ENCODE results near the gene AKNA. TPM values are rescaled to one million over a fixed set of nuclear protein-coding genes. Genes with fewer than 3 reads are reported as not detected.

AKNA gene
- total and polyA plus RNA-seq, 2 of the 8 experiments (the other 6 are each of a cell fraction or from before 2014, with no cell fraction given) = 21.0 to 27.4 TPM

- H3K56ac ChIP-seq (replicated peaks; ENCODE audit: insufficient read length, low read depth, low read length) = no peak overlapping the region
- H3K36me3 ChIP-seq (ENCODE audit: control insufficient read depth in 2 of 4, insufficient read depth in 4 of 4, low read length in 3 of 4) = peaks cover 2 to 20% (median 4%) of the 10 kb centered on the region in 4 experiments; a peak in 4 of 8 replicates
- H2BK15ac ChIP-seq (ENCODE audit: low read length) = no peak overlapping the region
- no peaks in the 10 kb centered on the region for H3K27me3 ChIP-seq (replicated peaks in 1 of 4; ENCODE audit: control insufficient read depth in 3 of 4, extremely low read depth in 1 of 4, insufficient read depth in 3 of 4, low read length in 3 of 4)
- POLR2A ChIA-PET (ENCODE audit: partially characterized antibody) = interaction anchor here (1.1 to 2.4 kb wide), 3 partner anchors 10 to 28 kb away, joined by 5 to 13 read pairs (median 5); partner anchors contain the start of gene AKNA
- H2AK5ac ChIP-seq (ENCODE audit: low read depth, low read length) = no peak overlapping the region
- no peak overlapping the region for H3K23ac ChIP-seq (ENCODE audit: insufficient read length)
- H4K91ac ChIP-seq (replicated peaks; ENCODE audit: insufficient read length, low read length) = no peak overlapping the region
- CTCF ChIA-PET (ENCODE audit: partially characterized antibody) = interaction anchor here (1.3 to 1.9 kb wide), 2 partner anchors 28 to 38 kb away, joined by 3 to 6 read pairs; no protein-coding TSS in a partner anchor
- H3K27ac ChIP-seq (ENCODE audit: low read depth, low read length) = no peak overlapping the region
- peaks cover 0 to 2% of the 10 kb centered on the region in 2 experiments for H4K20me1 ChIP-seq (replicated peaks in 1 of 2; ENCODE audit: control insufficient read depth in 1 of 2, insufficient read depth in 2 of 2, low read length in 2 of 2)
- DNase-seq (ENCODE audit: low read depth in 1 of 2, low spot score in 2 of 2) (no peak), FAIRE-seq (no peak)
- no peak overlapping the region for H3K4ac ChIP-seq (replicated peaks; ENCODE audit: insufficient read length, low read depth, low read length)
- no peak overlapping the region for H2BK12ac ChIP-seq (ENCODE audit: low read depth, low read length)
- no peaks in the 10 kb centered on the region for H3K9me3 ChIP-seq (ENCODE audit: insufficient read depth in 2 of 2, low read depth in 1 of 2, low read length in 1 of 2)
- no peak overlapping the region for H4K5ac ChIP-seq (ENCODE audit: insufficient read length, low read depth, low read length)
- H2BK20ac ChIP-seq (ENCODE audit: low read length) = no peak overlapping the region
- no peak overlapping the region for H2BK5ac ChIP-seq (ENCODE audit: low read depth, low read length)
- no peak overlapping the region for H3K18ac ChIP-seq (ENCODE audit: extremely low read depth, low read length)
- no peak overlapping the region for H3K14ac ChIP-seq (ENCODE audit: insufficient read length)
- H2AFZ ChIP-seq (ENCODE audit: low read length) = no peak overlapping the region
- no peak overlapping the region for H4K8ac ChIP-seq (ENCODE audit: extremely low read depth, insufficient read depth, low read length)
- no peaks in the 10 kb centered on the region for H3K79me1 ChIP-seq (ENCODE audit: low read depth, low read length)
- H3K4me3 ChIP-seq (ENCODE audit: extremely low read depth in 1 of 4, insufficient read depth in 2 of 4, low read depth in 3 of 4, low read length in 4 of 4) = no peak overlapping the region
- 85% methylated on average over 8 of the region's 8 CpGs; no CpG with 5 or more reads in 1 of the 2 experiments for WGBS, 2 experiments (ENCODE audit: extremely low coverage in 1 of 2, insufficient coverage in 1 of 2, insufficient read length in 1 of 2, insufficient replicate concordance in 2 of 2, low coverage in 1 of 2, low lambda C conversion rate in 2 of 2, missing lambda C conversion rate in 1 of 2)
- no peaks in the 10 kb centered on the region for H3K79me2 ChIP-seq (ENCODE audit: control insufficient read depth in 1 of 2, insufficient read depth in 2 of 2, low read length in 2 of 2)
- peaks cover 3 to 8% (median 7%) of the 10 kb centered on the region in 4 experiments for H3K4me1 ChIP-seq (replicated peaks in 1 of 4; ENCODE audit: control insufficient read depth in 3 of 4, insufficient read depth in 4 of 4, low read length in 3 of 4)
- H3K4me2 ChIP-seq (ENCODE audit: insufficient read depth in 1 of 2, low read depth in 2 of 2, low read length in 2 of 2) = no peak overlapping the region
- no peak overlapping the region for H2BK120ac ChIP-seq (replicated peaks; ENCODE audit: low read depth, low read length)
- H3K23me2 ChIP-seq (ENCODE audit: low read depth, low read length) = no peaks in the 10 kb centered on the region; the same call in 1 of the 2 replicates
- no peak overlapping the region for H3K9ac ChIP-seq (replicated peaks in 1 of 4; ENCODE audit: extremely low read depth in 1 of 4, low read depth in 3 of 4, low read length in 3 of 4)
- no peak for TF ChIP-seq USF2 (IDR thresholded peaks at IDR 0.05; ENCODE audit: low read length)
- TF ChIP-seq RNF2 (IDR thresholded peaks at IDR 0.05; ENCODE audit: borderline replicate concordance, low read depth, low read length, missing control alignments, poor library complexity, severe bottlenecking) = no peak
- no peak for TF ChIP-seq RAD21 (IDR thresholded peaks at IDR 0.05 in 1 of 2, conservative IDR thresholded peaks at IDR 0.05 in 1 of 2; ENCODE audit: low read depth in 2 of 2, low read length in 2 of 2)
- TF ChIP-seq ASH2L (IDR thresholded peaks at IDR 0.05; ENCODE audit: low read length) = no peak
- TF ChIP-seq MAX (IDR thresholded peaks at IDR 0.05) = no peak
- no peak for TF ChIP-seq CBX8 (IDR thresholded peaks at IDR 0.05; ENCODE audit: borderline replicate concordance, low read depth, low read length)
- TF ChIP-seq SP2 (IDR thresholded peaks at IDR 0.05; ENCODE audit: low read length) = no peak
Measured at GRCh38 chr9:114378016-114378415, 9.8 kb downstream of the AKNA start.
